ENCODE results near the gene UBA6.

Gene UBA6

DNA sequence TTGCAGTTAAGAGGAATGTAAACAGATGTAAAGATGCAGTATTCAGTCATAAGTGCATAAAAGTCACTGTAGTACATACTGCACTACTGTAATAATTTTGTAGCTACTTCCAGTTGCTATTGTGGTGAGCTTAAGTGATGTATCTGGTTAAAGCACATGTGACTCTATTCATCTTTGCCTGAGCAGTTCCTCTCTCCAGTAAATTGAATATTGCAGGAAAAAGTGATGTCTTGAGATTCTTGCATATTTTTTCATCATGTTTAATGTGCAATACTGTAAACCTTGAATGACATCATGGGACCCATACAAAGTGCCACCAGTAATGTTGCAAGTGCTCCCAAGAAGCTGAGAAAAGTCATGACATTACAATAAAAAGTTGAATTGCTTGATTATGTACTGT lies 9.6 kb downstream of the UBA6 start:
- TF ChIP-seq EZH2phosphoT487 (IDR thresholded peaks at IDR 0.05; ENCODE audit: low read length), result no peak
- TF ChIP-seq, protein P1, sequence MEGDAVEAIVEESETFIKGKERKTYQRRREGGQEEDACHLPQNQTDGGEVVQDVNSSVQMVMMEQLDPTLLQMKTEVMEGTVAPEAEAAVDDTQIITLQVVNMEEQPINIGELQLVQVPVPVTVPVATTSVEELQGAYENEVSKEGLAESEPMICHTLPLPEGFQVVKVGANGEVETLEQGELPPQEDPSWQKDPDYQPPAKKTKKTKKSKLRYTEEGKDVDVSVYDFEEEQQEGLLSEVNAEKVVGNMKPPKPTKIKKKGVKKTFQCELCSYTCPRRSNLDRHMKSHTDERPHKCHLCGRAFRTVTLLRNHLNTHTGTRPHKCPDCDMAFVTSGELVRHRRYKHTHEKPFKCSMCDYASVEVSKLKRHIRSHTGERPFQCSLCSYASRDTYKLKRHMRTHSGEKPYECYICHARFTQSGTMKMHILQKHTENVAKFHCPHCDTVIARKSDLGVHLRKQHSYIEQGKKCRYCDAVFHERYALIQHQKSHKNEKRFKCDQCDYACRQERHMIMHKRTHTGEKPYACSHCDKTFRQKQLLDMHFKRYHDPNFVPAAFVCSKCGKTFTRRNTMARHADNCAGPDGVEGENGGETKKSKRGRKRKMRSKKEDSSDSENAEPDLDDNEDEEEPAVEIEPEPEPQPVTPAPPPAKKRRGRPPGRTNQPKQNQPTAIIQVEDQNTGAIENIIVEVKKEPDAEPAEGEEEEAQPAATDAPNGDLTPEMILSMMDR (IDR thresholded peaks at IDR 0.05; ENCODE audit: low read length), result no peak
- TF ChIP-seq EZH2 (optimal IDR thresholded peaks at IDR 0.05; ENCODE audit: low read depth, low read length), result no peak
- Histone ChIP-seq H3K27me3 (replicated peaks; ENCODE audit: insufficient read depth, low read length) (no peaks in the 10 kb centered on the region), H3K9me3 (replicated peaks; ENCODE audit: insufficient read depth, low read length) (no peaks in the 10 kb centered on the region), H3K9ac (ENCODE audit: low read length) (no peak overlapping the region), H2AFZ (ENCODE audit: low read length) (no peak overlapping the region), H3K27ac (ENCODE audit: low read length) (no peak overlapping the region), H3K9me2 (replicated peaks; ENCODE audit: insufficient read depth, low read length) (no peaks in the 10 kb centered on the region), H3K36me3 (replicated peaks; ENCODE audit: insufficient read depth, low read length) (no peaks in the 10 kb centered on the region; the same call in 1 of the 2 replicates), H3K4me2 (ENCODE audit: low read depth, low read length) (no peak overlapping the region), H3F3A (ENCODE audit: insufficient read depth, low read length) (no peaks in the 10 kb centered on the region), H3K4me1 (ENCODE audit: low read length) (no peaks in the 10 kb centered on the region), H3K79me2 (ENCODE audit: low read length) (peaks cover 54% of the 10 kb centered on the region), H4K20me1 (ENCODE audit: insufficient read depth, low read length) (no peaks in the 10 kb centered on the region), H3K4me3 (ENCODE audit: low read length) (no peak overlapping the region)
- no peak for DNase-seq

DNA sequence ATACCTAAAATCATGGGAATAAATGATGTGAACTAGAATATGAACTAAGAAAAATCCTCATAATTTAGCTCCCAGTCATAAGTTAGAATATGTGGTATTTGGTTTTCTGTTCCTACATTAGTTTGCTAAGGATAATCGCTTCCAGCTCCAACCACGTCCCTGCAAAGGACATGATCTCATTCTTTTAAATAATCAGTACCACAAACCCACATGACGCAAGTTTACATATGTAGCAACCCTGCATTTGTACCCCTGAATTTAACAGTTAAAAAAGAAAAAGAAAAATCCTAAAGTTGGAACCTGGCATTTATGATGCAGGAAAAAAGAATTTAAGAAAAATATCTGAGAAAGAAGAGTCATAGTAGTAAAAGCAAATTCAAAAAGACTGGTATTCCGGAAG lies 13.3 kb downstream of the UBA6 start:
- Histone ChIP-seq H3F3A (ENCODE audit: insufficient read depth, low read length) (no peaks in the 10 kb centered on the region), H3K27ac (ENCODE audit: low read length) (no peak overlapping the region), H3K79me2 (ENCODE audit: low read length) (peaks cover 44% of the 10 kb centered on the region), H3K4me3 (ENCODE audit: low read length) (no peak overlapping the region), H3K9ac (ENCODE audit: low read length) (no peak overlapping the region), H3K9me3 (replicated peaks; ENCODE audit: insufficient read depth, low read length) (no peaks in the 10 kb centered on the region), H3K9me2 (replicated peaks; ENCODE audit: insufficient read depth, low read length) (no peaks in the 10 kb centered on the region), H4K20me1 (ENCODE audit: insufficient read depth, low read length) (no peaks in the 10 kb centered on the region), H3K27me3 (replicated peaks; ENCODE audit: insufficient read depth, low read length) (no peaks in the 10 kb centered on the region), H3K36me3 (replicated peaks; ENCODE audit: insufficient read depth, low read length) (no peaks in the 10 kb centered on the region), H3K4me1 (ENCODE audit: low read length) (peaks cover 6% of the 10 kb centered on the region; the same call in 1 of the 2 replicates), H3K4me2 (ENCODE audit: low read depth, low read length) (no peak overlapping the region), H2AFZ (ENCODE audit: low read length) (no peak overlapping the region)
- no peak for TF ChIP-seq EZH2phosphoT487 (IDR thresholded peaks at IDR 0.05; ENCODE audit: low read length)
- TF ChIP-seq, protein P1 (IDR thresholded peaks at IDR 0.05; ENCODE audit: low read length), result no peak
- no peak for TF ChIP-seq EZH2 (optimal IDR thresholded peaks at IDR 0.05; ENCODE audit: low read depth, low read length)
- DNase-seq, result no peak

DNA sequence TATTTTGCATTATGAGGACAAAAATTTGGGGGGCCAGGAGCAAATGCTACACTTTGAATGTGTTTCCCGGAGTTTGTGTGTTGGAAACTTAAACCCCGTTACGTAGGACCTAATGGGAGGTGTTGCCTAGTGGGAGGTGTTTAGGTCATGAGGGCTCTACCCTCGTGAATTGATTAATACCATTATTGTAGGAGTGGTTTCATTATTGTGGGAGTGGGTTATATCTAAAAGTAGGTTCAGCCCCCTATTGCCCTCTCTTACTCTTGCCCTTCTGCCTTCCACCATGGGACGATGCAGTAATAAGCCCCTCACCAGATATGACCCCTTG lies 15.5 kb downstream of the UBA6 start:
- no peak overlapping the region for H3K4me2 ChIP-seq (ENCODE audit: low read depth, low read length)
- peaks cover 31% of the 10 kb centered on the region for H3K79me2 ChIP-seq (ENCODE audit: low read length)

DNA sequence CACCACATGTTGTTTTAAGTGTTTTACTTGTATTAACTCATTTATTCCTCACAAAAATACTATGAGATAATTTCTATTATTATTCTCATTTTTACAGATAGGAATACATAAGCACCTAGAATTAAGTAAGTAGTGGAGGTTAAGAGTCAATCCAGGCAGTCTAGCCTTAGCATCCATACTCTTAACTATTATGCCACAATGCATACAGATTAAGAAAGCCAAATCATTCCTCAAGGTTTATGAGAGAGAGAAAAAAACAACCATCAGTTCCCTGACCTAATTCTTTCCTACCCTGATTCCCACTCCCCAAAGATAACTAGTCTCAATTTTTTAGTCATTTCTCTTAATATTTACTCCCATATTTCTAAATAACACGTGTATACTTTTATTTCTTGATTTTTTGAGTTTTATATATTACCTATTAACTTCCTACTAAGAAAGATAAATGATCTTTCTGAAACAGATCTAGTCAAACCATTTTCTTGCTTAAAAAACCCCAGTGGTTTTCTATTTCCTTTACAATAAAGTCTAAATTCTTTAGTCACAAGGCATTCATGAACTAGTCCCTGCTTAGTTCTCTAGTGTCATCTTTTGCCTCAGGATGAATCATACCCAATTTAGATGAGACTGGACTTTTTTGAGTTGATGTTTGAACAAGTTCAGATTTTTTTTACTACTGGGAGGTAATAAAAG lies 16.0 kb downstream of the UBA6 start:
- 0 out of 2 replicates have a peak, but pooled peaks cover 2% of the 10 kb centered on the region for H3K36me3 ChIP-seq (replicated peaks; ENCODE audit: insufficient read depth, low read length)
- TF ChIP-seq, protein P1 (IDR thresholded peaks at IDR 0.05; ENCODE audit: low read length), result no peak
- TF ChIP-seq EZH2 (optimal IDR thresholded peaks at IDR 0.05; ENCODE audit: low read depth, low read length), result no peak
- H3K9me3 ChIP-seq (replicated peaks; ENCODE audit: insufficient read depth, low read length), result no peaks in the 10 kb centered on the region
- H3K4me1 ChIP-seq (ENCODE audit: low read length), result peaks cover 6% of the 10 kb centered on the region; the same call in 1 of the 2 replicates
- no peaks in the 10 kb centered on the region for H4K20me1 ChIP-seq (ENCODE audit: insufficient read depth, low read length)
- no peaks in the 10 kb centered on the region for H3K27me3 ChIP-seq (replicated peaks; ENCODE audit: insufficient read depth, low read length)
- no peaks in the 10 kb centered on the region for H3K9me2 ChIP-seq (replicated peaks; ENCODE audit: insufficient read depth, low read length)
- no peaks in the 10 kb centered on the region for H3F3A ChIP-seq (ENCODE audit: insufficient read depth, low read length)
- no peak overlapping the region for H3K4me2 ChIP-seq (ENCODE audit: low read depth, low read length)
- no peak overlapping the region for H3K4me3 ChIP-seq (ENCODE audit: low read length)
- DNase-seq, result no peak
- H3K9ac ChIP-seq (ENCODE audit: low read length), result no peak overlapping the region
- no peak overlapping the region for H2AFZ ChIP-seq (ENCODE audit: low read length)
- H3K79me2 ChIP-seq (ENCODE audit: low read length), result peaks cover 26% of the 10 kb centered on the region
- no peak overlapping the region for H3K27ac ChIP-seq (ENCODE audit: low read length)

More for the DNA sequence above, 15.5 kb downstream of the UBA6 start:
- Histone ChIP-seq H3K36me3 (replicated peaks; ENCODE audit: insufficient read depth, low read length) (0 out of 2 replicates have a peak, but pooled peaks cover 2% of the 10 kb centered on the region), H3K4me3 (ENCODE audit: low read length) (no peak overlapping the region), H3K4me1 (ENCODE audit: low read length) (peaks cover 6% of the 10 kb centered on the region; the same call in 1 of the 2 replicates), H2AFZ (ENCODE audit: low read length) (no peak overlapping the region), H3K9me3 (replicated peaks; ENCODE audit: insufficient read depth, low read length) (no peaks in the 10 kb centered on the region), H4K20me1 (ENCODE audit: insufficient read depth, low read length) (no peaks in the 10 kb centered on the region), H3K27me3 (replicated peaks; ENCODE audit: insufficient read depth, low read length) (no peaks in the 10 kb centered on the region), H3K27ac (ENCODE audit: low read length) (no peak overlapping the region), H3K9ac (ENCODE audit: low read length) (no peak overlapping the region), H3F3A (ENCODE audit: insufficient read depth, low read length) (no peaks in the 10 kb centered on the region), H3K9me2 (replicated peaks; ENCODE audit: insufficient read depth, low read length) (no peaks in the 10 kb centered on the region)
- no peak for DNase-seq
- TF ChIP-seq EZH2 (optimal IDR thresholded peaks at IDR 0.05; ENCODE audit: low read depth, low read length) (no peak), EZH2phosphoT487 (IDR thresholded peaks at IDR 0.05; ENCODE audit: low read length) (no peak)
